Heart left ventricle (tissue), 16 donors: ENCODE results near the gene ZNF750. TPM values are rescaled to one million over a fixed set of nuclear protein-coding genes. Genes with fewer than 3 reads are reported as not detected.

Source experiments
- ATAC-seq, 4 donors: fragments of 200-7000 bp; cut with Tn5 transposase; one replicate each; pipeline ENCODE4 v1.9.1; 2020 to 2022; ENCODE audit warnings: moderate library complexity in 4 of 4, mild to moderate bottlenecking in 3 of 4, moderate number of reproducible peaks in 1 of 4
- DNase-seq, 5 donors: peaks; one replicate each; pipeline ENCODE4 v3.0.0-alpha.2; 2020
- H3K27ac ChIP-seq, 12 donors: fragments of 200-600 bp; sonication (generic) in 4 of 12; one replicate each; pipeline versions ENCODE4 v1.5.0 to v1.8.0; 2016 to 2022; ENCODE audit warnings: mild to moderate bottlenecking in 2 of 12
- H3K27me3 ChIP-seq, 9 donors: fragments of 200-600 bp; sonication (generic) in 2 of 9; one replicate each; pipeline versions ENCODE4 v1.5.1 to v1.8.0; 2016 to 2022; ENCODE audit warnings: mild to moderate bottlenecking in 3 of 9
- H3K36me3 ChIP-seq, 9 donors: fragments of 200-600 bp; sonication (generic) in 2 of 9; one replicate each; pipeline versions ENCODE4 v1.5.0 to v1.8.0; 2018 to 2022; ENCODE audit warnings: mild to moderate bottlenecking in 2 of 9
- H3K4me1 ChIP-seq, 12 donors: fragments of 200-600 bp; sonication (generic) in 4 of 12; one replicate each; pipeline versions ENCODE4 v1.5.0 to v1.8.0; 2016 to 2022; ENCODE audit warnings: mild to moderate bottlenecking in 3 of 12
- H3K4me3 ChIP-seq, 12 donors: fragments of 200-600 bp; sonication (generic) in 4 of 12; one replicate each; pipeline versions ENCODE4 v1.5.0 to v1.8.0; 2017 to 2022; ENCODE audit warnings: mild to moderate bottlenecking in 9 of 12, moderate library complexity in 4 of 12
- H3K9me3 ChIP-seq, 12 donors: fragments of 200-600 bp; sonication (generic) in 4 of 12; one replicate each; pipeline versions ENCODE4 v1.5.0 to v1.8.0; 2016 to 2022; ENCODE audit warnings: mild to moderate bottlenecking in 1 of 12
- POLR2A ChIP-seq, 2 donors: fragments of 450-650 bp; IDR thresholded peaks; one replicate each; pipeline ENCODE4 v1.6.1; 2017; ENCODE audit warnings: antibody characterized with exemption in 2 of 2, mild to moderate bottlenecking in 2 of 2, moderate library complexity in 2 of 2
- WGBS, 4 donors: extraction: QIAGEN DNeasy Blood & Tissue Kit in 2 of 4; methylation state at CpG; one replicate each; pipeline versions ENCODE4 v1.1.5 to v1.1.7; 2013 to 2018; 5-methylcytosine and 5-hydroxymethylcytosine counted together
- intact Hi-C, 10 donors: fragments of 100-400 bp; cut with DNase I; formaldehyde crosslinking; loops; one replicate each; pipeline versions ENCODE4 v1.11.1 to v1.14.2; 2022
- polyA plus RNA-seq, 2 donors: library from polyadenylated mRNA; stranded (reverse); fragments of 200-250 nt; gene quantifications; one replicate each; pipeline ENCODE4 v1.2.3, GENCODE V29; 2013
- total RNA-seq, 9 donors: library from RNA; depleted of rRNA in 2 of 9; stranded (reverse); fragments of >200 nt in 2 of 9; fragmentation: NEBNext Ultra II Directional in 3 of 9; extraction: Animal tissue kit (Norgen Biotek cat#: 25700) in 3 of 9; gene quantifications; one replicate each; pipeline versions ENCODE4 v1.1.0 to v1.2.4, GENCODE V29; 2016 to 2023
- TF ChIP-seq, protein P1 (sequence below), 12 donors: fragments of 200-600 bp; sonication (generic) in 4 of 12; IDR thresholded peaks; one replicate each; pipeline versions ENCODE4 v1.5.0 to v1.8.0; 2018 to 2022; ENCODE audit warnings: antibody characterized with exemption in 12 of 12, mild to moderate bottlenecking in 5 of 12
- donor health status: ischemic (EF 13 %, LVEDD 7.1; RV severe dilation, severe dysfunction).
- donor health status: healthy with polysubstance abuse.
- donor health status: DM: no; HTN: yes; CAD: no.
- donor health status: DM: no; HTN: no; CAD: no.
- donor health status: ischemic (EF 25% LVEDD 6.9; RV normal size, moderate dysfunction).
- donor health status: ischemic (EF 25% LVEDD 5.7; RV mildly dilated, moderate dysfunction).
- donor health status: healthy.
- donor health status: DM: yes; HTN: yes; CAD: no.
- donor health status: ischemic (EF 35%, LVEDD 5.7; RV mildly dilated, moderate dysfunction).
- donor health status: nonischemic (EF 11% LVEDD 7.7; RV severe dilation, severe dysfunction).
- donor health status: DM: yes; HTN: yes; CAD: no.
- donor health status: PGD.
- donor health status: ischemic (EF 29% LVEDD 5.4; RV normal size, mild dysfunction).
- donor health status: nonischemic (EF 23%, LVEDD 6.1; RV moderate dilation, normal function).

Gene ZNF750
- total and polyA plus RNA-seq, 11 donors, result 0.08 to 0.38 (median 0.24) TPM; not detected in 7

DNA sequence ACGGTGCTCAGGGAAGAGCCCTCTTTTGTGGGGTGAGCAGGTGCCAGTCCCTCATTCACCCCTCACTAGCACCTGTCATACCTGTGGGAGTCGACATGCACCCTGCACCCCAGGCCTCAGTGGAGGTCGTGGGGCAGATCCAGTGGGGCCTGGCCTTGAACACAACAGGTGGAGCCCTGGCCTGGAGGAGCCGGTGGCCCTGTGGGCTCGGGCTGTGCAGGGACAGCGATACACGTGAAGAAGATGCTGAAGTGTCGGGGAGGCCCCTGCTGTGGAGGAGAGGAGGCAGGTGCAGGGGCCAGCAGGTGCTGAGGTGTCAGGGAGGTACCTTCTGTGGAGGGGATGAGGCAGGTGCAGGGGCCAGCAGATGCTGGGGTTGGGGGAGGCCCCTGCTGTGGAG, 31.8 kb downstream of the ZNF750 start:
- intact Hi-C loops, result loop anchor here in 1 of 10 donors (10.0 kb wide), 1 partner anchor 67 kb away; no protein-coding TSS in a partner anchor
- Histone ChIP-seq H3K4me1 (peaks cover 7 to 41% (median 30%) of the 10 kb centered on the region in 12 donors), H3K36me3 (peaks cover 0 to 51% (median 30%) of the 10 kb centered on the region in 9 donors), H3K27ac (peak overlapping the region in 5 of 12 donors; percentile 68 to 79 (median 75)), H3K9me3 (no peaks in the 10 kb centered on the region), H3K4me3 (no peak overlapping the region), H3K27me3 (no peaks in the 10 kb centered on the region)
- DNase-seq (peak in 1 of 5 donors; percentile 58), ATAC-seq (no peak)
- 89 to 98% (median 92%) methylated on average over 6 to 8 of the region's 8 CpGs for WGBS, 4 donors
- TF ChIP-seq POLR2A (IDR thresholded peaks at IDR 0.05), result no peak
- TF ChIP-seq, protein P1, sequence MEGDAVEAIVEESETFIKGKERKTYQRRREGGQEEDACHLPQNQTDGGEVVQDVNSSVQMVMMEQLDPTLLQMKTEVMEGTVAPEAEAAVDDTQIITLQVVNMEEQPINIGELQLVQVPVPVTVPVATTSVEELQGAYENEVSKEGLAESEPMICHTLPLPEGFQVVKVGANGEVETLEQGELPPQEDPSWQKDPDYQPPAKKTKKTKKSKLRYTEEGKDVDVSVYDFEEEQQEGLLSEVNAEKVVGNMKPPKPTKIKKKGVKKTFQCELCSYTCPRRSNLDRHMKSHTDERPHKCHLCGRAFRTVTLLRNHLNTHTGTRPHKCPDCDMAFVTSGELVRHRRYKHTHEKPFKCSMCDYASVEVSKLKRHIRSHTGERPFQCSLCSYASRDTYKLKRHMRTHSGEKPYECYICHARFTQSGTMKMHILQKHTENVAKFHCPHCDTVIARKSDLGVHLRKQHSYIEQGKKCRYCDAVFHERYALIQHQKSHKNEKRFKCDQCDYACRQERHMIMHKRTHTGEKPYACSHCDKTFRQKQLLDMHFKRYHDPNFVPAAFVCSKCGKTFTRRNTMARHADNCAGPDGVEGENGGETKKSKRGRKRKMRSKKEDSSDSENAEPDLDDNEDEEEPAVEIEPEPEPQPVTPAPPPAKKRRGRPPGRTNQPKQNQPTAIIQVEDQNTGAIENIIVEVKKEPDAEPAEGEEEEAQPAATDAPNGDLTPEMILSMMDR (IDR thresholded peaks at IDR 0.05), result no peak

- H3K27me3 ChIP-seq, result no peaks in the 10 kb centered on the region
- peaks cover 0 to 50% (median 30%) of the 10 kb centered on the region in 9 donors for H3K36me3 ChIP-seq
- no peak overlapping the region for H3K4me3 ChIP-seq
- peaks cover 7 to 44% (median 30%) of the 10 kb centered on the region in 12 donors for H3K4me1 ChIP-seq
- intact Hi-C loops, result loop anchor here in 1 of 10 donors (10.0 kb wide), 1 partner anchor 67 kb away; no protein-coding TSS in a partner anchor
- TF ChIP-seq, protein P1 (IDR thresholded peaks at IDR 0.05), result no peak
- TF ChIP-seq POLR2A (IDR thresholded peaks at IDR 0.05), result no peak
- peak in 2 of 5 donors; percentile 18 to 46 for DNase-seq
- H3K27ac ChIP-seq, result peak overlapping the region in 8 of 12 donors; percentile 44 to 79 (median 72)
- no peaks in the 10 kb centered on the region for H3K9me3 ChIP-seq
- ATAC-seq, result no peak
- 72 to 90% (median 76%) methylated on average over 17 to 21 of the region's 21 CpGs for WGBS, 4 donors
Measured at GRCh38 chr17:82807562-82807961, 32.3 kb downstream of the ZNF750 start.

DNA sequence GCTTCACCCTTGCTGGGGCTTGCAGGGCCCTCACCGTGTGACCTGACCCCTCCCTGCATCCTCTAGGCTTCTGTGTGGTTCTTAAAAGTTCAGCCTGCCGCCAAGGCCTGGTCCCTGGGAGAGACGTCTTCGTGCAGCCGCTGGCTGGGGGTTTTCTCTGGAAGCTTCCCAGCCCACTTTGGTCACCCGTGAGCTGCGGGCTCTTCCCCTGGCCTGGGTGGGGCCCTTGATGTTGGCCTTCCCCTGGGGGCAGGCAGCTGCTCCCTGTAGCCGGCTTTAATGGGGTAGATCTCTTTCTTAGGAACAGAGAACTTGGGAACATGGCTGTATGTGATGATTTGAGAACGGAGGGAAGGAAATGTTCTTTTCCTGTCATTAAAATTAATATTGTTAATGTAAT, 32.7 kb downstream of the ZNF750 start:
- TF ChIP-seq POLR2A (IDR thresholded peaks at IDR 0.05), result no peak
- TF ChIP-seq, protein P1 (IDR thresholded peaks at IDR 0.05), result no peak
- DNase-seq (peak in 2 of 5 donors; percentile 38 to 55), ATAC-seq (peak in 1 of 4 donors; percentile 39)
- H3K4me1 ChIP-seq, result peaks cover 7 to 47% (median 30%) of the 10 kb centered on the region in 12 donors
- no peaks in the 10 kb centered on the region for H3K27me3 ChIP-seq
- peak overlapping the region in 9 of 12 donors; percentile 26 to 79 (median 73) for H3K27ac ChIP-seq
- 53 to 65% (median 63%) methylated on average over 8 to 9 of the region's 9 CpGs for WGBS, 4 donors
- intact Hi-C loops, result loop anchor here in 1 of 10 donors (10.0 kb wide), 1 partner anchor 68 kb away; no protein-coding TSS in a partner anchor
- H3K4me3 ChIP-seq, result no peak overlapping the region
- H3K36me3 ChIP-seq, result peaks cover 0 to 47% (median 25%) of the 10 kb centered on the region in 9 donors
- no peaks in the 10 kb centered on the region for H3K9me3 ChIP-seq

GRCh38 chr17:82806645-82807044, 33.2 kb downstream of the ZNF750 start:
- intact Hi-C loops, result loop anchor here in 1 of 10 donors (10.0 kb wide), 1 partner anchor 68 kb away; no protein-coding TSS in a partner anchor
- Histone ChIP-seq H3K27me3 (no peaks in the 10 kb centered on the region), H3K27ac (peak overlapping the region in 9 of 12 donors; percentile 26 to 79 (median 73)), H3K9me3 (no peaks in the 10 kb centered on the region), H3K4me1 (peaks cover 7 to 47% (median 30%) of the 10 kb centered on the region in 12 donors), H3K4me3 (no peak overlapping the region), H3K36me3 (peaks cover 0 to 42% (median 21%) of the 10 kb centered on the region in 9 donors)
- 73 to 81% (median 76%) methylated on average over 17 to 21 of the region's 21 CpGs for WGBS, 4 donors
- no peak for ATAC-seq
- no peak for TF ChIP-seq POLR2A (IDR thresholded peaks at IDR 0.05)
- TF ChIP-seq, protein P1 (IDR thresholded peaks at IDR 0.05), result no peak
- DNase-seq, result peak in 1 of 5 donors; percentile 30
